NCI-H2107 treated with DMSO at 0.1 percent for 48 hours (cell line): ENCODE results near the gene PLXND1.
"Not testable (repeated sequence)": the region's sequence is repeated elsewhere in the genome, so short reads cannot be mapped to it uniquely, and the experiment has no call there.

Experiments
- DNase-seq: peaks from one replicate; lab custom pipeline; 2025; ENCODE audit not compliant: unreplicated experiment; lab: John Stamatoyannopoulos, UW

Gene PLXND1

GRCh38 chr3:129552287-129553050 lies 54.0 kb downstream of the PLXND1 start:
- no peak for DNase-seq

GRCh38 chr3:129549805-129550204 lies 56.7 kb downstream of the PLXND1 start:
- no peak for DNase-seq

- DNase-seq: no peak
Measured at GRCh38 chr3:129549006-129549800, 57.3 kb downstream of the PLXND1 start.

GRCh38 chr3:129548104-129548965 lies 58.1 kb downstream of the PLXND1 start:
- DNase-seq: no peak

GRCh38 chr3:129547241-129547640 lies 59.2 kb downstream of the PLXND1 start:
- no peak for DNase-seq

GRCh38 chr3:129545951-129546350 lies 60.5 kb downstream of the PLXND1 start:
- DNase-seq: not testable (repeated sequence)

GRCh38 chr3:129543999-129544398 lies 62.5 kb downstream of the PLXND1 start:
- DNase-seq: no peak

- DNase-seq: no peak
Measured at GRCh38 chr3:129543156-129543790, 63.2 kb downstream of the PLXND1 start, which contains the start of gene H1-8. Gene H1-8 (plus strand): TSS chr3:129543175. CDS start chr3:129543219, 44 bp downstream.

- DNase-seq: no peak
Measured at GRCh38 chr3:129542747-129543146, 63.7 kb downstream of the PLXND1 start.

- DNase-seq: no peak
Measured at GRCh38 chr3:129540776-129541516, 65.5 kb downstream of the PLXND1 start.

- no peak for DNase-seq
Measured at GRCh38 chr3:129539206-129539605, 67.3 kb downstream of the PLXND1 start.

- no peak for DNase-seq
Measured at GRCh38 chr3:129536804-129537203, 69.7 kb downstream of the PLXND1 start.

GRCh38 chr3:129536374-129536667 lies 70.2 kb downstream of the PLXND1 start:
- DNase-seq: peak; percentile 3

- no peak for DNase-seq
Measured at GRCh38 chr3:129535075-129535474, 71.4 kb downstream of the PLXND1 start.

- no peak for DNase-seq
Measured at GRCh38 chr3:129534428-129535027, 71.9 kb downstream of the PLXND1 start.

GRCh38 chr3:129533406-129533805 lies 73.1 kb downstream of the PLXND1 start:
- no peak for DNase-seq

- no peak for DNase-seq
Measured at GRCh38 chr3:129532261-129532660, 74.2 kb downstream of the PLXND1 start.

- DNase-seq: no peak
Measured at GRCh38 chr3:129531699-129532098, 74.8 kb downstream of the PLXND1 start.

GRCh38 chr3:129530821-129531220 lies 75.7 kb downstream of the PLXND1 start:
- no peak for DNase-seq

GRCh38 chr3:129530251-129530791 lies 76.2 kb downstream of the PLXND1 start:
- no peak for DNase-seq
